ENCODE results near the gene VTI1A. TPM values are rescaled to one million over a fixed set of nuclear protein-coding genes. Genes with fewer than 3 reads are reported as not detected.

The VTI1A gene
- total RNA-seq, 1 donor from 2014 or later, result 34.2 TPM

GRCh38 chr10:112732277-112732921, 285.4 kb downstream of the VTI1A start:
- TF ChIP-seq, protein P1, sequence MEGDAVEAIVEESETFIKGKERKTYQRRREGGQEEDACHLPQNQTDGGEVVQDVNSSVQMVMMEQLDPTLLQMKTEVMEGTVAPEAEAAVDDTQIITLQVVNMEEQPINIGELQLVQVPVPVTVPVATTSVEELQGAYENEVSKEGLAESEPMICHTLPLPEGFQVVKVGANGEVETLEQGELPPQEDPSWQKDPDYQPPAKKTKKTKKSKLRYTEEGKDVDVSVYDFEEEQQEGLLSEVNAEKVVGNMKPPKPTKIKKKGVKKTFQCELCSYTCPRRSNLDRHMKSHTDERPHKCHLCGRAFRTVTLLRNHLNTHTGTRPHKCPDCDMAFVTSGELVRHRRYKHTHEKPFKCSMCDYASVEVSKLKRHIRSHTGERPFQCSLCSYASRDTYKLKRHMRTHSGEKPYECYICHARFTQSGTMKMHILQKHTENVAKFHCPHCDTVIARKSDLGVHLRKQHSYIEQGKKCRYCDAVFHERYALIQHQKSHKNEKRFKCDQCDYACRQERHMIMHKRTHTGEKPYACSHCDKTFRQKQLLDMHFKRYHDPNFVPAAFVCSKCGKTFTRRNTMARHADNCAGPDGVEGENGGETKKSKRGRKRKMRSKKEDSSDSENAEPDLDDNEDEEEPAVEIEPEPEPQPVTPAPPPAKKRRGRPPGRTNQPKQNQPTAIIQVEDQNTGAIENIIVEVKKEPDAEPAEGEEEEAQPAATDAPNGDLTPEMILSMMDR (conservative IDR thresholded peaks at IDR 0.05), result no peak
- H3K9me3 Mint-ChIP-seq, result no peaks in the 10 kb centered on the region
- H3K36me3 Mint-ChIP-seq (ENCODE audit: low read depth), result no peaks in the 10 kb centered on the region
- H3K27me3 Mint-ChIP-seq (ENCODE audit: low read depth), result no peaks in the 10 kb centered on the region
- H3K4me3 Mint-ChIP-seq, result peak overlapping the region; percentile 27
- H3K4me1 Mint-ChIP-seq, result peaks cover 59% of the 10 kb centered on the region
- peak overlapping the region; percentile 47 for H3K27ac Mint-ChIP-seq (ENCODE audit: unreplicated experiment)
- DNase-seq (ENCODE audit: low read depth, low spot score), result peak; percentile 13

DNA sequence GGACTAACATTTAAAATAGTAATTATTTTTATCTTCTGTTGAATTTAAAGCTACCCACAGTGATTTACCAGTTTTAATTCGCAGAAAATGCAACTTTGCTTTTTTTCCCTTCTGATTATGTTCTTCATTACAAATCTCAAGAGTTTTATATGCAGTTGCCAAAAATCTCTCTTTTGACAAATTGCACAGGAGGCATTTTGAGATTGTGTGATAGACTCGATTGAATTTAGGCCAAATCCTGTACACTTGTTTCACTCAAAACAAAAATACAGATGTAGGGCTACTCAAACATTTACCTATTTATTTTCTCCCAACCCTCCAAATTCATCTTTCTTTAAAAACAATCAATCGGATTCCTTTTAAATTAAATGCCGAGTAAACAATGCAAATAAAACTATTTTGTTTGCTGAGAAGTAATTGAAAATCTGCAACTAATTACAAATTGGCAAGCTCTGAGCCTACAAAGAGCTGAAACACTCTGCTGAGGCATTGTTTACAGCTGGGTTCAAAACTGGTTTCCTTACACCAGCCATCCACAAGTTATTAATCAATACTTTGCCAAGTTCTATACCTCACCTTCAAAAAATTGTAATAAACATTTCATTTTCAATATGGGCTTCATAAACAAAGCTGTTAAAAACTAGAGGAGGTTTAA, 288.2 kb downstream of the VTI1A start:
- no peaks in the 10 kb centered on the region for H3K27me3 Mint-ChIP-seq (ENCODE audit: low read depth)
- H3K36me3 Mint-ChIP-seq (ENCODE audit: low read depth), result peaks cover 3% of the 10 kb centered on the region
- no peaks in the 10 kb centered on the region for H3K9me3 Mint-ChIP-seq
- H3K4me3 Mint-ChIP-seq, result no peak overlapping the region
- DNase-seq (ENCODE audit: low read depth, low spot score), result no peak
- TF ChIP-seq, protein P1 (conservative IDR thresholded peaks at IDR 0.05), result no peak
- peaks cover 62% of the 10 kb centered on the region for H3K4me1 Mint-ChIP-seq
- no peak overlapping the region for H3K27ac Mint-ChIP-seq (ENCODE audit: unreplicated experiment)

GRCh38 chr10:112738606-112739591, 291.9 kb downstream of the VTI1A start:
- H3K27ac Mint-ChIP-seq (ENCODE audit: unreplicated experiment), result peak overlapping the region; percentile 28
- no peak for DNase-seq (ENCODE audit: low read depth, low spot score)
- H3K4me3 Mint-ChIP-seq, result no peak overlapping the region
- peaks cover 3% of the 10 kb centered on the region for H3K36me3 Mint-ChIP-seq (ENCODE audit: low read depth)
- H3K9me3 Mint-ChIP-seq, result no peaks in the 10 kb centered on the region
- TF ChIP-seq, protein P1 (conservative IDR thresholded peaks at IDR 0.05), result no peak
- peaks cover 62% of the 10 kb centered on the region for H3K4me1 Mint-ChIP-seq
- H3K27me3 Mint-ChIP-seq (ENCODE audit: low read depth), result no peaks in the 10 kb centered on the region

DNA sequence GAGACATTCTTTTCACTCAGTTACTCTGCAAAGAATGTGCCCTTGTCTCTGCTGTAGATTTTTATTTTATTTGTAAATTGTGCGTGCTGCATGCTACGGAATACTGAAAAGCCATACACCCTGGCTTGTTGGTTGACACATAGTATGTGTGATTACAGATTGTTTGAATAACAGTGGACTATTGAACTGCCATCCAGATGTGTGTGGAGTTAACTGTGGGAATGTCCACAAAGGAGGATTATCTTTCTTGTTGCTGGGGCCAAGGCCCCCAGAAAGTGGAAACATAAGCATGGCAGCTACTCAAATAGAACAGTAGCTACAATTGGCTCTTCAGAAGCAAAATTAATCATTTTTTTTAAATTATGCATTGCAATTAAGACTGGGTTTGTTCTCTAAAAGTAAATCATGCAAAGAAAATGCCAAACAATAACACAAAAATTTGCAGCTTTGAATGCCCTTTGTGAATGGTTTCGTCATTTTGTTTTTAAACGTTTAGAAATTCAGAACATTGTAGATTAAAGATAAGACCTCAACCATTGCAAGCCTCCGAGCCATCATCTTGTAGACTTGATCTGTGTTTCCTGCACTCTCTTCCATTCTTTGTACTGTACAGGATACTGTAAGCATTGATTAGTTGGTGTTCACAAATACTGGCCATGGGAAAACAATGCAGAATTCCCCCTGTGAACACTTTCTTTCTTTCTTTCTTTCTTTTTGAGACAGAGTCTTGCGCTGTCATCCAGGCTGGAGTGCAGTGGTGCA, 292.8 kb downstream of the VTI1A start:
- Mint-ChIP-seq H3K4me3 (no peak overlapping the region), H3K27me3 (ENCODE audit: low read depth) (no peaks in the 10 kb centered on the region), H3K36me3 (ENCODE audit: low read depth) (peaks cover 3% of the 10 kb centered on the region), H3K27ac (ENCODE audit: unreplicated experiment) (no peak overlapping the region), H3K9me3 (no peaks in the 10 kb centered on the region), H3K4me1 (peaks cover 57% of the 10 kb centered on the region)
- DNase-seq (ENCODE audit: low read depth, low spot score), result no peak
- TF ChIP-seq, protein P1 (conservative IDR thresholded peaks at IDR 0.05), result no peak

All from neural crest cell (in vitro differentiated cells).